ENCODE data around the gene ATP8A1. TPM values are rescaled to one million over a fixed set of nuclear protein-coding genes. Genes with fewer than 3 reads are reported as not detected.

The ATP8A1 gene
- total and polyA plus RNA-seq, 12 donors = 14.4 to 58.3 (median 27.7) TPM

GRCh38 chr4:42633605-42634388, 23.1 kb downstream of the ATP8A1 start:
- Histone ChIP-seq H3K27ac (no peak overlapping the region), H3K36me3 (replicated peaks in 1 of 2) (no peaks in the 10 kb centered on the region), H3K27me3 (no peaks in the 10 kb centered on the region), H3K4me1 (replicated peaks in 1 of 2) (peaks cover 0 to 8% of the 10 kb centered on the region in 2 donors), H3K9me3 (replicated peaks in 1 of 3) (no peaks in the 10 kb centered on the region), H3K4me3 (no peak overlapping the region)
- TF ChIP-seq, protein P1, sequence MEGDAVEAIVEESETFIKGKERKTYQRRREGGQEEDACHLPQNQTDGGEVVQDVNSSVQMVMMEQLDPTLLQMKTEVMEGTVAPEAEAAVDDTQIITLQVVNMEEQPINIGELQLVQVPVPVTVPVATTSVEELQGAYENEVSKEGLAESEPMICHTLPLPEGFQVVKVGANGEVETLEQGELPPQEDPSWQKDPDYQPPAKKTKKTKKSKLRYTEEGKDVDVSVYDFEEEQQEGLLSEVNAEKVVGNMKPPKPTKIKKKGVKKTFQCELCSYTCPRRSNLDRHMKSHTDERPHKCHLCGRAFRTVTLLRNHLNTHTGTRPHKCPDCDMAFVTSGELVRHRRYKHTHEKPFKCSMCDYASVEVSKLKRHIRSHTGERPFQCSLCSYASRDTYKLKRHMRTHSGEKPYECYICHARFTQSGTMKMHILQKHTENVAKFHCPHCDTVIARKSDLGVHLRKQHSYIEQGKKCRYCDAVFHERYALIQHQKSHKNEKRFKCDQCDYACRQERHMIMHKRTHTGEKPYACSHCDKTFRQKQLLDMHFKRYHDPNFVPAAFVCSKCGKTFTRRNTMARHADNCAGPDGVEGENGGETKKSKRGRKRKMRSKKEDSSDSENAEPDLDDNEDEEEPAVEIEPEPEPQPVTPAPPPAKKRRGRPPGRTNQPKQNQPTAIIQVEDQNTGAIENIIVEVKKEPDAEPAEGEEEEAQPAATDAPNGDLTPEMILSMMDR (IDR thresholded peaks at IDR 0.05) = no peak
- TF ChIP-seq POLR2A (IDR thresholded peaks at IDR 0.05) = no peak
- WGBS, 4 donors = 61 to 68% (median 64%) methylated on average over 5 of the region's 5 CpGs
- no peak for DNase-seq
- intact Hi-C loops (cut with DNase I) = no loop called here

DNA sequence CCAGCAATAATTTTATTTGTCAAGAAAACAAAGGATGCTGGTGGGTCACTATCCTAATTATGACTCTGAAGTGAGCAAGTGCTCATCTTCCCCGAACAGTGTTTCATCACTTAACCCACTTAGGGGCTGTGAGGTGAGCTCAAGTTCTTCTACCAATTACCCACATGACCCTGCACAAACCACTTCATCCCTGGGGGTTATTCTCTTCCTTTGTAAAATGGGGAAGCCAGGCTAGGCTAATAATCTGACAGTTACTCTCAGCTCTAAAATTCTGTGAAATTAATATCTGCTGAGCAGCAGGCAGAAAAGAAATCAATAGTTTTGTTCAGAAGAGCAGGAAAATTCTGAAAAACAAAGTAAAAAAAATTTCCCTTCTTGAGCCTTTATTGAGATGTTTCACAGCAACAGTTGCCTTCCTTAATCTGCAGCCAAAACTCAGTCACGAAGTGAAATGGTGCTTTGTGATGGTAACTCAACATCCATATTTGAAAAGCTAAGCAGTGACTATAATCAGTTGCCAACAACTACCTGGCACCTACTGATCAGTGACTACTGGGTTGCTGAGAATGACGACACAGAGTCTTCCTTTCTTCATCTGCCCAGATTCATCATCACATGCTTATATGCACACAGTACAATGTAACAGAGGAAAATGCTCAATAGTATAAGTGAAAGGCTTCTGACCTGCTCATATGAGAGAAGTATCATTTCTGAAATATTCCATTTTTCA, 24.1 kb downstream of the ATP8A1 start:
- WGBS, 4 donors = 75 to 83% (median 77%) methylated on average over 3 of the region's 3 CpGs
- intact Hi-C loops (cut with DNase I) = no loop called here
- Histone ChIP-seq H3K4me1 (replicated peaks in 1 of 2) (peaks cover 0 to 8% of the 10 kb centered on the region in 2 donors), H3K27me3 (no peaks in the 10 kb centered on the region), H3K9me3 (replicated peaks in 1 of 3) (no peaks in the 10 kb centered on the region), H3K36me3 (replicated peaks in 1 of 2) (no peaks in the 10 kb centered on the region), H3K4me3 (no peak overlapping the region), H3K27ac (no peak overlapping the region)
- DNase-seq = no peak
- no peak for TF ChIP-seq POLR2A (IDR thresholded peaks at IDR 0.05)
- TF ChIP-seq, protein P1 (IDR thresholded peaks at IDR 0.05) = no peak

GRCh38 chr4:42630908-42631307, 26.0 kb downstream of the ATP8A1 start:
- H3K4me1 ChIP-seq (replicated peaks in 1 of 2) = peaks cover 0 to 8% of the 10 kb centered on the region in 2 donors
- no peaks in the 10 kb centered on the region for H3K9me3 ChIP-seq (replicated peaks in 1 of 3)
- TF ChIP-seq, protein P1 (IDR thresholded peaks at IDR 0.05) = no peak
- TF ChIP-seq POLR2A (IDR thresholded peaks at IDR 0.05) = no peak
- 94 to 100% (median 97%) methylated on average over 1 of the region's 1 CpG for WGBS, 4 donors
- H3K4me3 ChIP-seq = no peak overlapping the region
- no peak for DNase-seq
- H3K27me3 ChIP-seq = no peaks in the 10 kb centered on the region
- H3K36me3 ChIP-seq (replicated peaks in 1 of 2) = no peaks in the 10 kb centered on the region
- intact Hi-C loops (cut with DNase I) = no loop called here
- no peak overlapping the region for H3K27ac ChIP-seq

- H3K4me3 ChIP-seq = no peak overlapping the region
- WGBS, 4 donors = 87 to 91% (median 88%) methylated on average over 4 of the region's 4 CpGs
- H3K27me3 ChIP-seq = no peaks in the 10 kb centered on the region
- H3K27ac ChIP-seq = no peak overlapping the region
- peaks cover 0 to 8% of the 10 kb centered on the region in 2 donors for H3K4me1 ChIP-seq (replicated peaks in 1 of 2)
- no peaks in the 10 kb centered on the region for H3K9me3 ChIP-seq (replicated peaks in 1 of 3)
- intact Hi-C loops (cut with DNase I) = no loop called here
- no peaks in the 10 kb centered on the region for H3K36me3 ChIP-seq (replicated peaks in 1 of 2)
- DNase-seq = no peak
- no peak for TF ChIP-seq POLR2A (IDR thresholded peaks at IDR 0.05)
- TF ChIP-seq, protein P1 (IDR thresholded peaks at IDR 0.05) = no peak
Measured at GRCh38 chr4:42628740-42629139, 28.2 kb downstream of the ATP8A1 start.

Data from adrenal gland (tissue), 12 donors.